Measurements from ENCODE around the gene SELENOM. TPM values are rescaled to one million over a fixed set of nuclear protein-coding genes. Genes with fewer than 3 reads are reported as not detected.
"Not testable (repeated sequence)": the region's sequence is repeated elsewhere in the genome, so short reads cannot be mapped to it uniquely, and the experiment has no call there.

SELENOM gene
- total RNA-seq, 2 experiments from 2014 or later, result 2.3 to 2.4 TPM

DNA sequence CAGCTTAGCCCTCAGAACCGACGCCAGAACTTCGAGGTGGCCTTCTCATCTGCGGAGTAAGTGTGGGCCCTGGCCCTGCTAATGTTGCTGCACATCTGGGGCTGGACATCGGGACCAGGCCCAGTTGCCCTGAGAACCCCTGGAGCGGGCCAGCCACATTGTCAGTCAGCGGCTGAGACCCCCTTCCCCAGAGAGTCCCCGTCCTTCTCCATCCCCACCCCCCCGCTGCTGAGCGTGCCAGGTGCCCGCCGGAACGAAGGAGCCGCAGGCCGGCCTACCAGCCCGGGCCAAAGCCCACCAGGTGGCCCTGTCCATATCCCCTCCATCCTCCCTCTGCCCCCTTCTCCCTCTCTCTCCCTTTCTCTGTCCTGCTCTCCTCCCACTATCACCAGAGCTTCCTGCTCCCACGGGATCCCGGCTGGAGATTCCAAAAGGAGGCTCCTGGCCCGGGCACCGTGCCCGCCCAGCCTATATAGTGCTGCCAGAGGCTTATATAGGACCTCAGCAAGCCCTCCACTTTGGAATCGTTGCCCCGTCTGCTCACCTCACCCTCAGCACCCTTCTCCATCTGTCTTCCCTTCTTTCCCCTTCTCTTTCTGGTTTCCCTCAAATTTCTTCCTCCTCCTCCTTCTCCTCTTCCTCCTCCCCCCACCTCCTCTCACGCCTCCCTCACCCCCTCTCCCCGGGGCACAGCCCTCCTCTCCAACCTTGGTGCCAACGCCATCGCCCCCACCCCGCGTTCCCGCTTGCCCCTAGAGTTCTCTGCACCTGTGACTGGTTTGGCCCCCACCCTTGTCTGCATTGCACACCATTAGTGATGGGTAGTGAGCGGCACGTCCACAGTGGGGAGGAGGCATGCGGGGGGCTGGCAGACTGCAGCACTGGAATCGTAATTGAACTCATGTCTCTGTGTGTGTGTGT lies 7.3 kb downstream of the SELENOM start:
- Mint-ChIP-seq H3K9me3 (no peaks in the 10 kb centered on the region), H3K36me3 (ENCODE audit: low read depth) (peaks cover 12% of the 10 kb centered on the region), H3K4me1 (no peaks in the 10 kb centered on the region), H3K27ac (no peak overlapping the region), H3K4me3 (no peak overlapping the region), H3K27me3 (no peaks in the 10 kb centered on the region)
- DNase-seq, result no peak
- ChIA-PET POLR2A (no interaction called here), CTCF (no interaction called here)

DNA sequence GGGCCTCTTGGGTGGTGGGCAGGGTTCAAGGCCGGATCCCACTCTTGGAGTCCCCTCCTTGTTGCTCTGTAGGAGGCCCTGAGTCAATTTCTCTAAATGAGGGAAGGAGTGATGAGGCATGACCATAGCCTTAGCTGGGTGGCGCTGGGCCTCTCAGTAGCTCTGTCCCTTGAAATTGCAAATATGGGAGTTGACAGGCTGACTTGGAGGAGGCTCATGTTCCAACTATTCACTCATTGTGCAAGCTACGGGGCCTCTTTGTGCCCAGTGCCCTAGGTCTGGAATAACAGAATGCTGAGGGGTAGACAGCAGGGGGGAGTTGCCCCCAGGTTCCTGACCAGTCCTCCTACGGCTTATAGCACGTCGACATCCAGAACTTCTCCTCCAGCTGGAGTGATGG lies 8.0 kb downstream of the SELENOM start:
- H3K27ac Mint-ChIP-seq, result no peak overlapping the region
- CTCF ChIA-PET, result no interaction called here
- POLR2A ChIA-PET, result interaction anchor here (1.3 kb wide), 1 partner anchor 169 kb away, joined by 3 read pairs; no protein-coding TSS in a partner anchor

DNA sequence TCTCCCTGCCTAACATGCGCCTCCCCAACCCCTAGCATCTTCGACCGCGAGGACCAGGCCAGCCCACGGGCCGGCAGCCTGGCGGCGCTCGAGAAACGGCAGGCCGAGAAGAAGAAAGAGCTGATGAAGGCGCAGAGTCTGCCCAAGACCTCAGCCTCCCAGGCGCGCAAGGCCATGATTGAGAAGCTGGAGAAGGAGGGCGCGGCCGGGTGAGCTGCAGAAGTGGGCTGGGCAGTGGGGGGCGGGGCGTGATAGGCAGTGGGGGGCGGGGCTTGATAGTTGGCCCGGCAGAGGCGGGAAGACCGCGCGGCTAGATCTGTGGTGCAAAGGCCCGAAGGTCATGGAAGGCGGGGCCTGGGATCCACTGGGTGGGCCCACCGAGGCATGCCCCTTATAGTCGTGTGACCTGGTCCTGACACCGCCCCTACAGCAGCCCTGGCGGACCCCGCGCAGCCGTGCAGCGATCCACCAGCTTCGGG lies 8.7 kb downstream of the SELENOM start:
- no peaks in the 10 kb centered on the region for H3K9me3 Mint-ChIP-seq

More for the DNA sequence above, 8.0 kb downstream of the SELENOM start:
- DNase-seq, result no peak
- Mint-ChIP-seq H3K36me3 (ENCODE audit: low read depth) (peaks cover 12% of the 10 kb centered on the region), H3K27me3 (no peaks in the 10 kb centered on the region), H3K9me3 (no peaks in the 10 kb centered on the region), H3K4me3 (no peak overlapping the region), H3K4me1 (no peaks in the 10 kb centered on the region)

DNA sequence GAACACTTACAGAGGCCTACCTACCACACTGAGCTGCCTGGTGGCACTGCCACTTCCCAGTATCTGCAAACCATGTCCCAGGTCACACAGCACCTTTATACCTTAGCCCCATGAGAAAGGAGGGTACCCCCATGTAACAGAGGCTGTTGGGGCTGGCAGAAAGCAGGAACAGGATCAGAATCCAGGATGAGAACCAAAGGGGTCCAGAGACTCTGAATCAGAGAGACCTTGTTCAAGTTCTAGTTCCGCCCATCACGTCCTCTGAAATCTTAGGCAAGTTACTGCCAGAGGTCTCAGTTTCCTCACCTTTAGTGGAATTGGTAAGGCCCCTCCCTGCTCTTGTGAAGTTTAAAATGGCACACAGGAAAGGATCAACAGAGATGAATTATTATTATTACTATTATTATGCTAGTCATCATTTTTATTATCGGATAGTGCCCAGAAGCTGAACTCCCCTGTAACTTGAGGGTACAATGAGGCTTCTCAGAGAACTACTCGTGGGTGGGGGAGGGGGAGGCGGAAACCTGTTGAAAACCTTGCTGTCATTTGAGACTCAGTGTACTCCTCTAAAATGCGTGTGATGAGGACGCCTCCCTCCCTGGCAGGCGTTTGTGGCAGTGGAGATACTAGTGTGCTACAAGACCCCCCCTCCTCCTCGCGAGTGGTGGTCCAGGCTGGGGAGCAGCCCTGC lies 9.3 kb downstream of the SELENOM start:
- H3K4me1 Mint-ChIP-seq, result no peaks in the 10 kb centered on the region
- H3K36me3 Mint-ChIP-seq (ENCODE audit: low read depth), result peaks cover 12% of the 10 kb centered on the region
- H3K27me3 Mint-ChIP-seq, result no peaks in the 10 kb centered on the region
- no peak overlapping the region for H3K4me3 Mint-ChIP-seq
- CTCF ChIA-PET, result interaction anchor here (1.0 kb wide), 1 partner anchor 214 kb away, joined by 3 read pairs; no protein-coding TSS in a partner anchor
- no peaks in the 10 kb centered on the region for H3K9me3 Mint-ChIP-seq
- no peak for DNase-seq
- H3K27ac Mint-ChIP-seq, result no peak overlapping the region
- POLR2A ChIA-PET, result interaction anchor here (1.3 kb wide), 1 partner anchor 168 kb away, joined by 3 read pairs; no protein-coding TSS in a partner anchor

More for the DNA sequence above, 8.7 kb downstream of the SELENOM start:
- peaks cover 12% of the 10 kb centered on the region for H3K36me3 Mint-ChIP-seq (ENCODE audit: low read depth)
- no peak overlapping the region for H3K27ac Mint-ChIP-seq
- CTCF ChIA-PET, result no interaction called here
- H3K27me3 Mint-ChIP-seq, result no peaks in the 10 kb centered on the region
- no peak for DNase-seq
- POLR2A ChIA-PET, result interaction anchor here (1.3 kb wide), 1 partner anchor 168 kb away, joined by 3 read pairs; no protein-coding TSS in a partner anchor
- H3K4me3 Mint-ChIP-seq, result no peak overlapping the region
- H3K4me1 Mint-ChIP-seq, result no peaks in the 10 kb centered on the region

DNA sequence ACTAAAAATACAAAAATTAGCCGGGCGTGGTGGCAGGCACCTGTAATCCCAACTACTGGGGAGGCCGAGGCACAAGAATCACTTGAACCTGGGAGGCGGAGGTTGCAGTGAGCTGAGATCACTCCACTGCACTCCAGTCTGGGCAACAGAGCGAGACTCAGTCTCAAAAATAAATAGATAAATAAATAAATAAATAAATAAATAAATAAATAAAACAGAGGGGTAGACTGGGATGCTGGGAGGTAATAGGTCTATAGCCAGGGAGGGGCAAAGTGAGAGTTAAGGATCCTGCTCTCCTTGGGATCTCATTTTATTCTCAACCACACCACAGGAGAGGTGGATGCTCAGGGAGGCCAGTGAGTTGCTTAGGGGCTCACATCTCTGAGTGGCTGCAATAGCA lies 9.8 kb downstream of the SELENOM start:
- DNase-seq, POLR2A ChIA-PET, H3K4me3 Mint-ChIP-seq, H3K4me1 Mint-ChIP-seq, H3K27me3 Mint-ChIP-seq, H3K9me3 Mint-ChIP-seq, H3K27ac Mint-ChIP-seq: not testable (repeated sequence)
- CTCF ChIA-PET, result interaction anchor here (1.0 kb wide), 1 partner anchor 215 kb away, joined by 3 read pairs; no protein-coding TSS in a partner anchor
- H3K36me3 Mint-ChIP-seq (ENCODE audit: low read depth), result peaks cover 12% of the 10 kb centered on the region

DNA sequence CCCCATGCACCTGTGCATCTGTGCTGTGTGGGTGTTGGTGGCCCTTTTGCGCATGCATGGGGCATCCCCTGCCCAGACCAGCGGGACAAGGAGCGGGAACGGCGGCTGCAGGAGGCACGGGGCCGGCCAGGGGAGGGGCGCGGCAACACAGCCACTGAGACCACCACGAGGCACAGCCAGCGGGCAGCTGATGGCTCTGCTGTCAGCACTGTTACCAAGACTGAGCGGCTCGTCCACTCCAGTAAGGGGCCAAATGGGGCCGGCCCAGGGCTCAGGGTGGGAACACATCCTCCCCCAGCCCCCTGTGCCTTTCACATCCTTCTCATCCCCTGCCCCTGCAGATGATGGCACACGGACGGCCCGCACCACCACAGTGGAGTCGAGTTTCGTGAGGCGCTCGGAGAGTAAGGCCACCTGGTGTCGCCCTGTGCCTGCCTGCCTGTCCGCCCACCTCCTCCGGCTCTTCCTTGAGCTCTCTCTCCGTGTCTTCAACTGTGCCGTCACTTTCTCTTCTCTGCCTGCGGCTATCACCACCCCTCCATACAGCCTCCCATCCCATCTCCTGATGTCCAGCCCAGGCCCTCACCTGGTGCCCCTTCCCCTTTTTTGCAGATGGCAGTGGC lies 10.6 kb downstream of the SELENOM start:
- POLR2A ChIA-PET, result interaction anchor here (1.4 kb wide), 2 partner anchors 12 to 128 kb away, joined by 3 to 5 read pairs; partner anchors contain the start of gene TUG1
- no peaks in the 10 kb centered on the region for H3K4me1 Mint-ChIP-seq
- CTCF ChIA-PET, result interaction anchor here (1.0 to 3.4 kb wide), 2 partner anchors 11 to 216 kb away, joined by 3 to 17 read pairs; no protein-coding TSS in a partner anchor

DNA sequence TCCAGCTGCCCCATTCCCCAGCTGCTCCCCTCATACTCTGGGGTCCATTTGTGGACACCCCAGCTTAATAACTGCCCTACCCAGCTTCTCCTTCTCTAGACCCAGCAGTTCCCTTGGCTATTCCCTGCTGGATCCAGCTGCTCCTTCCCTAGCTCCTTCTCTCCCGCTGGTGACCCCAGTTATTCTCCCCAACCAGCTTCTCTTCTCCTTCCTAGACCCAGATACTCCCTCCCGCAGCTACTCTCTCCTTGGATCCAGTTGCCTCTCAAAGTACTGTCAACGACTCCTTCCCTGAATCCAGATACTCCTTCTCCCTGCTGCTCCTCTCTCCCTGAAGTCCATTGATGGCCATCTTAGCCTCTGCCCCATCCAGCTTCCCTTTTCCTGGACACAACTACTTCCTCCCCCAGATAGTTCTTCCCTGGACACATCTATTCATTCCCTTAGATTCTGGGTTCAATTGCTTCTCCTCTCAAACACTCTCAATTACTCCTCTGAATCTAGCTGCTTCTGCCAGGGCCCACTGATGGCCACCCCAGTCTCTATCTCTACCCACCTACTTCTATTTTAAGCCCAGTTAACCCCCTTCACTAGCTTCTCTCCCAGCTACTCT lies 11.6 kb downstream of the SELENOM start:
- Mint-ChIP-seq H3K9me3 (no peaks in the 10 kb centered on the region), H3K27ac (no peak overlapping the region), H3K36me3 (ENCODE audit: low read depth) (peaks cover 12% of the 10 kb centered on the region), H3K4me3 (no peak overlapping the region), H3K4me1 (no peaks in the 10 kb centered on the region), H3K27me3 (no peaks in the 10 kb centered on the region)
- POLR2A ChIA-PET, result interaction anchor here (0.9 to 1.4 kb wide), 4 partner anchors 9 to 155 kb away, joined by 3 to 5 read pairs (median 4); partner anchors contain the start of gene TUG1
- no peak for DNase-seq
- CTCF ChIA-PET, result interaction anchor here (0.6 to 3.4 kb wide), 5 partner anchors 9 to 218 kb away, joined by 3 to 17 read pairs (median 3); partner anchors contain the start of gene SELENOM

More for the DNA sequence above, 10.6 kb downstream of the SELENOM start:
- Mint-ChIP-seq H3K27ac (no peak overlapping the region), H3K9me3 (no peaks in the 10 kb centered on the region), H3K4me3 (no peak overlapping the region), H3K27me3 (no peaks in the 10 kb centered on the region), H3K36me3 (ENCODE audit: low read depth) (peaks cover 12% of the 10 kb centered on the region)
- no peak for DNase-seq

DNA sequence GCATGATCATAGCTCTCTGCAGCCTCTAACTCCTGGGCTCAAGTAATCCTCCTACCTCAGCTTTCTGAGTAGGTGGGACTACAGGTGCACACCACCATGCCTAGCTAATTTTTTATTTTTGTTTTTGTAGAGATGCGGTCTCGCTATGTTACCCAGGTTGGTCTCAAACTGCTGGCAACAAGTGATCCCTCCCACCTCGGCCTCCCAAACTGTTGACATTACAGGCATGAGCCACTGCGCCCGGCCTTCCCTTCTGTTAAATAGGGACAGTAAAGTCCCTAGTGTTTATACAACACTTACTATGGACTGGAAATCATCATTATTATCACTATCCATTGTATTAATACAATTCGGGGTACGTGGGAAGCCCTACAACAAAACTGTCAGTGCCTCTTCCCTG lies 12.6 kb downstream of the SELENOM start:
- ChIA-PET CTCF (interaction anchor here (3.4 kb wide), 1 partner anchor 9 kb away, joined by 17 read pairs; no protein-coding TSS in a partner anchor), POLR2A (interaction anchor here (0.7 to 1.4 kb wide), 3 partner anchors 10 to 279 kb away, joined by 3 to 4 read pairs (median 3); no protein-coding TSS in a partner anchor)
- no peaks in the 10 kb centered on the region for H3K4me1 Mint-ChIP-seq
- peaks cover 12% of the 10 kb centered on the region for H3K36me3 Mint-ChIP-seq (ENCODE audit: low read depth)
- DNase-seq, result no peak
- no peaks in the 10 kb centered on the region for H3K9me3 Mint-ChIP-seq
- no peak overlapping the region for H3K27ac Mint-ChIP-seq
- no peaks in the 10 kb centered on the region for H3K27me3 Mint-ChIP-seq
- no peak overlapping the region for H3K4me3 Mint-ChIP-seq

DNA sequence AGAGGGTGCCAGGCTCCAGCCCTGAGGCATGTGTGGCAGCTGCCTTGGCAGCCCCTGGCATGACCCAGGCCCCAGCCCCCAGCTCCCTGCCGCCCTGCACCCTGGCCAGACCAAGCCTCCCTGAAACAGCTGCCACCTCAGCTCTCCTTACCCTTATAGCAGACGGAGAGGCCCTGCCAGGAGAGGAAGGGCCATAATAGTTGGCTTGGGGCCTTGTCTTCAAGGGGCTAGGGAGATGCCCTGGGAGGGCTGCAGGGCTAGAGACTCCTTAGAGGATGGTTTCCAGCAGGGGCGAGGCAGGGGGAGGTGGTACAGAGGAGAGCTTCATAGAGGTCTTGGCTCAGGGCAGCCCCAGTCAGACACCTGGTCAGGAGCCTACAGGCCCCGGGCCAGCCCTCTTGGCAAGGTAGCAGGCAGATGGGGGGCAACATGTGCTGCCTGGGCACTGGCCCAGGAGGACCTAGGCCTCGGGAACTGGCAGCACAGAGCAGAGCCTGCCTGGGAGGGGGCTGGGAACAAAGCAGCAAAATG lies 13.3 kb downstream of the SELENOM start:
- POLR2A ChIA-PET, result interaction anchor here (0.7 to 1.4 kb wide), 3 partner anchors 9 to 279 kb away, joined by 3 to 4 read pairs (median 3); no protein-coding TSS in a partner anchor
- CTCF ChIA-PET, result interaction anchor here (3.4 kb wide), 1 partner anchor 9 kb away, joined by 17 read pairs; no protein-coding TSS in a partner anchor
- Mint-ChIP-seq H3K27me3 (no peaks in the 10 kb centered on the region), H3K4me1 (no peaks in the 10 kb centered on the region), H3K36me3 (ENCODE audit: low read depth) (peaks cover 12% of the 10 kb centered on the region), H3K9me3 (no peaks in the 10 kb centered on the region), H3K4me3 (no peak overlapping the region), H3K27ac (no peak overlapping the region)
- DNase-seq, result no peak

DNA sequence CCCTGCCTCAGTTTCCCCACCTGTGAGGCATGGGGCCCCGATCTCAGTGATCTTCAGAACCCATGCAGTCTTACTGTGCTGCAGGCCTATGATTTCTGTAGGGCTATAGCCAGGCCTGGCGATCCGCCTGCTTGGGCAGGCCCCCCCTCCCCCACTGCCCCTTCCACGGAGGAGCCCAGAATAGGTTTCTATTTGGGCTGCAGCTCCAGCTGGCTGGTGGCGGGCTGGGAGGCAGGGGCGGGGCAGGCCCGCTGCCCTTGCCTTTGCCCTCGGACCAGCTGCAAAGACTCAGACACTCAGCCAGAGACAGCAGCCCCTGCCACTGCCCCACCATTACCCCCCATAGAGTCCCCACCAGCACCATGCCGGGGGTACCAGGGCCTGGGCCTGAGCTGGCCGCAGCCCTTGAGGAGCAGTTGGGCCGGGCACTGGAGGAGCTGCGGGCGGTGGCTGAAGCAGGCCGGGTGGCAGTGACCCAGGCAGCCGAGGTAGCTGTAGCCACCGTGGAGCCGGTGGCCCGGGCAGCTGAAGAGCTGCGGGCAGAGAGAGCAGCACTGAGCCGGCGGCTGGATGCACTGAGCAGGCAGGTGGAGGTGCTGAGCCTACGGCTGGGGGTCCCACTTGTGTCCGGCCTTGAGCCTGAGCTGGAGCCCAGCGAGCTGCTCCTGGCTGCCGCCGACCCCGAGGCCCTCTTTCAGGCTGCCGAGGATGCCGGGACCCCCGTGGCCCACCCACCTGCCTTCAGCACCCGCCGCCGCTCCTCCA lies 14.1 kb downstream of the SELENOM start:
- no peak overlapping the region for H3K4me3 Mint-ChIP-seq
- ChIA-PET POLR2A (interaction anchor here (1.1 to 1.4 kb wide), 2 partner anchors 8 to 10 kb away, joined by 3 to 4 read pairs; no protein-coding TSS in a partner anchor), CTCF (interaction anchor here (1.1 to 3.4 kb wide), 2 partner anchors 8 to 15 kb away, joined by 3 to 17 read pairs; no protein-coding TSS in a partner anchor)
- H3K27me3 Mint-ChIP-seq, result no peaks in the 10 kb centered on the region
- H3K9me3 Mint-ChIP-seq, result no peaks in the 10 kb centered on the region
- no peak overlapping the region for H3K27ac Mint-ChIP-seq
- no peak for DNase-seq
- peaks cover 10% of the 10 kb centered on the region for H3K36me3 Mint-ChIP-seq (ENCODE audit: low read depth)
- H3K4me1 Mint-ChIP-seq, result no peaks in the 10 kb centered on the region

DNA sequence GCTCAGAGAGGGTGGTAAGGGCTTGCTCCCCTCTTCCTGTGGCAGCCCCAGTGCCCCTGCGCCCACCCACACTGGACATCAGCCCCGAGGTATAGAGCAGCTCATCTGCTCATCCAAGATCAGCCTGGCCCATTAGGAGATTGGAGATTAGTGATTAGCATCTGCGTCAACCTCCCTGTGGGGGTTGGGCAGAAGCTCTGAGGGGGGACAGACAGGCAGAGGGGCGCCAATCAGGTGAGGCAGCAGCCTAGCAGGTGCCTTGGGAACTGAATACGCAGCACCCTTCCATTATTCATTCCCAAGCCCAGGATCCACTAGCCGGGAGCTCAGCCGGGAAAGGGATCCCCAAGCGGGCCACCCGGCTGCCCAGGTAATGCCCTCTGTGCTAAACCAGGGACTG lies 15.2 kb downstream of the SELENOM start:
- H3K4me3 Mint-ChIP-seq, result no peak overlapping the region
- POLR2A ChIA-PET, result no interaction called here

More for the DNA sequence above, 15.2 kb downstream of the SELENOM start:
- Mint-ChIP-seq H3K4me1 (no peaks in the 10 kb centered on the region), H3K9me3 (no peaks in the 10 kb centered on the region), H3K27me3 (no peaks in the 10 kb centered on the region), H3K27ac (no peak overlapping the region), H3K36me3 (ENCODE audit: low read depth) (peaks cover 14% of the 10 kb centered on the region)
- CTCF ChIA-PET, result interaction anchor here (1.1 kb wide), 1 partner anchor 16 kb away, joined by 3 read pairs; no protein-coding TSS in a partner anchor
- DNase-seq, result no peak

Data from activated CD4-positive, alpha-beta memory T cell treated with anti-CD3 and anti-CD28 coated beads, Interleukin-2, amount 10 ng/mL, durations not matched to agents 7 days and 5 days (primary cell).